ENCODE data around the gene PITPNM2.

- TF ChIP-seq CTCF (conservative IDR thresholded peaks at IDR 0.05; ENCODE audit: low read length), result no peak
- no peak for TF ChIP-seq EZH2phosphoT487 (IDR thresholded peaks at IDR 0.05; ENCODE audit: borderline replicate concordance)
Observed at GRCh38 chr12:123141615-123142517, 9.0 kb downstream of the PITPNM2 start.
